Astrocyte (in vitro differentiated cells and primary cell): ENCODE data around the gene GLIS2. TPM values are rescaled to one million over a fixed set of nuclear protein-coding genes. Genes with fewer than 3 reads are reported as not detected.

Experiments used
- DNase-seq: peaks from one replicate; pipeline ENCODE4 v3.0.0-alpha.2; 2010; ENCODE audit warnings: low read depth
- FAIRE-seq: peaks from 2 replicates; lab custom pipeline; 2011; peaks lifted over from hg19 to GRCh38; lab: Jason Lieb, UNC
- H2AFZ ChIP-seq: 2 replicates; pipeline ENCODE4 v1.6.0; 2012; ENCODE audit warnings: low read depth, low read length, inconsistent platforms
- H3K27ac ChIP-seq: 2 replicates; pipeline ENCODE4 v1.5.1; 2011; ENCODE audit warnings: low read depth, low read length, inconsistent platforms
- H3K27me3 ChIP-seq: 2 replicates; pipeline ENCODE4 v1.6.0; 2011; ENCODE audit warnings: low read length, inconsistent platforms; ENCODE audit not compliant: insufficient read depth
- H3K36me3 ChIP-seq: 2 replicates; pipeline ENCODE4 v1.5.1; 2011; ENCODE audit warnings: low read length, inconsistent platforms; ENCODE audit not compliant: insufficient read depth
- H3K4me1 ChIP-seq: 2 replicates; pipeline ENCODE4 v1.5.1; 2011; ENCODE audit warnings: low read length, inconsistent platforms; ENCODE audit not compliant: insufficient read depth
- H3K4me2 ChIP-seq: 2 replicates; pipeline ENCODE4 v1.6.0; 2012; ENCODE audit warnings: low read length, inconsistent platforms
- H3K4me3 ChIP-seq: 2 replicates; pipeline ENCODE4 v1.5.1; 2011; ENCODE audit warnings: low read depth, mild to moderate bottlenecking, low read length, inconsistent platforms; ENCODE audit not compliant: insufficient read depth
- H3K79me2 ChIP-seq: 2 replicates; pipeline ENCODE4 v1.6.0; 2012; ENCODE audit warnings: mild to moderate bottlenecking, low read length, inconsistent platforms; ENCODE audit not compliant: insufficient read depth
- H3K9ac ChIP-seq: 2 replicates; pipeline ENCODE4 v1.6.0; 2012; ENCODE audit warnings: mild to moderate bottlenecking, low read length, inconsistent platforms
- H3K9me3 ChIP-seq: 2 replicates; pipeline ENCODE4 v1.5.1; 2012; ENCODE audit warnings: low read depth, mild to moderate bottlenecking, low read length, inconsistent platforms; ENCODE audit not compliant: insufficient read depth
- H4K20me1 ChIP-seq: 2 replicates; pipeline ENCODE4 v1.6.0; 2012; ENCODE audit warnings: low read length, inconsistent platforms; ENCODE audit not compliant: insufficient read depth
- H3K27ac Mint-ChIP-seq: one replicate; pipeline ENCODE4 v1.8.0; 2021; ENCODE audit warnings: mild to moderate bottlenecking, mixed read lengths; ENCODE audit not compliant: unreplicated experiment
- H3K27me3 Mint-ChIP-seq: one replicate; pipeline ENCODE4 v1.8.0; 2021; ENCODE audit warnings: low read depth, mixed read lengths; ENCODE audit not compliant: unreplicated experiment
- H3K36me3 Mint-ChIP-seq: one replicate; pipeline ENCODE4 v1.8.0; 2021; ENCODE audit warnings: low read depth, mixed read lengths; ENCODE audit not compliant: unreplicated experiment
- H3K4me1 Mint-ChIP-seq: one replicate; pipeline ENCODE4 v1.8.0; 2021; ENCODE audit warnings: low read depth, mixed read lengths; ENCODE audit not compliant: unreplicated experiment
- H3K4me3 Mint-ChIP-seq: one replicate; pipeline ENCODE4 v1.8.0; 2021; ENCODE audit warnings: mild to moderate bottlenecking, moderate library complexity, mixed read lengths; ENCODE audit not compliant: unreplicated experiment
- H3K9me3 Mint-ChIP-seq: one replicate; pipeline ENCODE4 v1.8.0; 2021; ENCODE audit warnings: mild to moderate bottlenecking, mixed read lengths; ENCODE audit not compliant: unreplicated experiment
- EZH2 ChIP-seq: IDR thresholded peaks from 2 replicates; pipeline ENCODE4 v1.6.1; 2012; ENCODE audit warnings: mild to moderate bottlenecking, low read length, inconsistent platforms; ENCODE audit not compliant: insufficient read depth
- total RNA-seq: library from RNA; stranded (reverse); gene quantifications from 2 replicates; pipeline ENCODE4 v1.2.1, GENCODE V29; 2021
- TF ChIP-seq, protein P1 (sequence below): IDR thresholded peaks from 2 replicates; pipeline ENCODE4 v1.5.1; 2011; ENCODE audit warnings: low read depth, mild to moderate bottlenecking, inconsistent platforms, low read length, moderate library complexity; ENCODE audit not compliant: insufficient read depth

Gene GLIS2
- total RNA-seq, 1 donor from 2014 or later = 18.9 TPM

DNA sequence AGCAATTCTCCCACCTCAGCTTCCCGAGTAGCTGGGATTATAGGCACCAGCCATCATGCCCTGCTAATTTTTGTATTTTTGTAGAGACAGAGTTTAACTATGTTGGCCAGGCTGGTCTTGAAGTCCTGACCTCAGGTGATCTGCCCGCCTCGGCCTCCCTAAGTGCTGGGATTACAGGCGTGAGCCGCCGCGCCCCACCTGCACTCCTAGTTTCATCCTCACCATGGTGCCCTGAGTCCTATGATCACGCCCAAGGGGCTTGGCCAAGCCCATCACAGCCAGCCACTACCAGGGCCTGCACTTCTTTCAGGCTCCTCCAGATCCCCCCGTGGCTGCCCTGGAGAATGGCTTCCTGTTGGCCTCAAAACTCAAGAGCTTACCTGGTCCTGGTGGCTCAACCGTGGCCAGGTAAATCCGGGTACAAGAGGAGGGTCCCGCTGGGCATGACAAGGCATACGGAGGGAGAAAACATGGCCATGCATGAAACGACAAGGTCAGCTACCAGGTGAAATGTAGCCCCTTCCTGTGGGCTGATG is 22.6 kb upstream of the GLIS2 start:
- Histone ChIP-seq H3K27me3 (no peaks in the 10 kb centered on the region), H3K9ac (peak overlapping the region; percentile 36), H2AFZ (peak overlapping the region; percentile 43), H3K36me3 (no peaks in the 10 kb centered on the region), H4K20me1 (no peaks in the 10 kb centered on the region), H3K79me2 (no peaks in the 10 kb centered on the region), H3K27ac (no peak overlapping the region), H3K9me3 (no peaks in the 10 kb centered on the region), H3K4me3 (no peak overlapping the region), H3K4me1 (peaks cover 32% of the 10 kb centered on the region), H3K4me2 (peak overlapping the region; percentile 81)
- Mint-ChIP-seq H3K4me1 (peaks cover 32% of the 10 kb centered on the region), H3K36me3 (peaks cover 3% of the 10 kb centered on the region), H3K27ac (peak overlapping the region; percentile 85), H3K4me3 (no peak overlapping the region), H3K9me3 (no peaks in the 10 kb centered on the region), H3K27me3 (no peaks in the 10 kb centered on the region)
- no peak for DNase-seq
- TF ChIP-seq, protein P1, sequence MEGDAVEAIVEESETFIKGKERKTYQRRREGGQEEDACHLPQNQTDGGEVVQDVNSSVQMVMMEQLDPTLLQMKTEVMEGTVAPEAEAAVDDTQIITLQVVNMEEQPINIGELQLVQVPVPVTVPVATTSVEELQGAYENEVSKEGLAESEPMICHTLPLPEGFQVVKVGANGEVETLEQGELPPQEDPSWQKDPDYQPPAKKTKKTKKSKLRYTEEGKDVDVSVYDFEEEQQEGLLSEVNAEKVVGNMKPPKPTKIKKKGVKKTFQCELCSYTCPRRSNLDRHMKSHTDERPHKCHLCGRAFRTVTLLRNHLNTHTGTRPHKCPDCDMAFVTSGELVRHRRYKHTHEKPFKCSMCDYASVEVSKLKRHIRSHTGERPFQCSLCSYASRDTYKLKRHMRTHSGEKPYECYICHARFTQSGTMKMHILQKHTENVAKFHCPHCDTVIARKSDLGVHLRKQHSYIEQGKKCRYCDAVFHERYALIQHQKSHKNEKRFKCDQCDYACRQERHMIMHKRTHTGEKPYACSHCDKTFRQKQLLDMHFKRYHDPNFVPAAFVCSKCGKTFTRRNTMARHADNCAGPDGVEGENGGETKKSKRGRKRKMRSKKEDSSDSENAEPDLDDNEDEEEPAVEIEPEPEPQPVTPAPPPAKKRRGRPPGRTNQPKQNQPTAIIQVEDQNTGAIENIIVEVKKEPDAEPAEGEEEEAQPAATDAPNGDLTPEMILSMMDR = no peak
- TF ChIP-seq EZH2 = no peak
- FAIRE-seq = no peak

DNA sequence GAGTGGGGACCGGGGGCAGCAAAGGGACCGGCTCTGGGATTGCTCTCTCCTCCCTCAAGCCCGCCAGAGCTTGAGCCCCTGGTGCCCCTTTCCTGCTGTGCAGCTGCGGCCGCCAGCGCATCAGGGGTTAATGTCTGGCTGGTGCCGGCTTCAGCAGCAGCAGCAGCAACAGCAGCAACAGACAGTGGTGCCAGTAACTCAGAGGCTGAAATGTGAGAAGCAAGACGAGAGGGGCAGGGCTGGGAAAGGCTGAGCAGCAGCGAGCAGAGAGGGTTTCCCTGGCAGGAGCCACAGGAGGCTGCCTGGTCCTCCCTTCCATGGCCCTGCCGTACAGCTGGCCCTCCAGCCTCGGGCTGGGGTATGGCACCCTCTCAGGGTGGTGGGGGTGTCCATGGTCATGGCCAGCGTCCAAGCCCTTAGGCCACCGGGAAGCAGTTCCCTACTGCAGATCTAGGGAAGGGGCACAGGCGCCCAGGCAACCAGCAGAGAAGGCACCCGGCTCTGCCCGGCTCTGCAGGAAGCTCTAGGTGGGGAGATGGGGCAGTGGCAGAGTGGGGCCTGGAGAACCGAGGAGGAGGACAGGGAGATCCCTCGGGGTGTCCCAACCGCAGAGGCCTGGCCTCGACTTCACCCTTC is 21.9 kb upstream of the GLIS2 start:
- H3K27ac Mint-ChIP-seq = peak overlapping the region; percentile 85
- no peaks in the 10 kb centered on the region for H3K27me3 Mint-ChIP-seq
- H3K9me3 Mint-ChIP-seq = no peaks in the 10 kb centered on the region
- H3K4me1 Mint-ChIP-seq = peaks cover 29% of the 10 kb centered on the region
- H2AFZ ChIP-seq = peak overlapping the region; percentile 43
- peaks cover 3% of the 10 kb centered on the region for H3K36me3 Mint-ChIP-seq
- FAIRE-seq (peak; percentile 47), DNase-seq (peak; percentile 81)
- H3K4me3 Mint-ChIP-seq = peak overlapping the region; percentile 50
- no peak overlapping the region for H3K4me3 ChIP-seq
- no peaks in the 10 kb centered on the region for H3K27me3 ChIP-seq
- no peaks in the 10 kb centered on the region for H4K20me1 ChIP-seq
- peaks cover 33% of the 10 kb centered on the region for H3K4me1 ChIP-seq
- H3K27ac ChIP-seq = peak overlapping the region; percentile 17
- no peaks in the 10 kb centered on the region for H3K79me2 ChIP-seq
- H3K9ac ChIP-seq = peak overlapping the region; percentile 36
- no peaks in the 10 kb centered on the region for H3K36me3 ChIP-seq
- peak overlapping the region; percentile 81 for H3K4me2 ChIP-seq
- TF ChIP-seq EZH2 = no peak
- TF ChIP-seq, protein P1 = no peak
- H3K9me3 ChIP-seq = no peaks in the 10 kb centered on the region

DNA sequence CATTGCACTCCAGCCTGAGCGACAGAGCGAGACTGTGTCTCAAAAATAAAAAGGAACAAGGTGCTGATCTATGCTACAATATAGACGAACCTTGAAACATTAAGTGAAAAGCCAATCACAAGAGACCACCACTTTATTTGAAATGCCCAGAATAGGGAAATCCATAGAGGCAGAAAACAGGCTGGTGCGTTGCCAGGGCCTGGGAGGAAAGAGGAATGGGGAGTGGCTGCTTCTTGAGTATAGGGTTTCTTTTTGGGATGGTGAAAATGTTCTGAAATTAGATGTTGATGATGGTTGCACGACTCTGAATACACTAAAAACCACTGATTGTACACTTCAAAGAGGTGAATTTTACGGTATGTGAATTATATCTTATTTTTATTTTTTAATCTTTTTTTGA is 20.3 kb upstream of the GLIS2 start:
- no peak overlapping the region for H3K27ac Mint-ChIP-seq
- no peaks in the 10 kb centered on the region for H3K36me3 ChIP-seq
- TF ChIP-seq EZH2 = no peak
- TF ChIP-seq, protein P1 = no peak
- DNase-seq (no peak), FAIRE-seq (no peak)
- peaks cover 3% of the 10 kb centered on the region for H3K36me3 Mint-ChIP-seq
- H3K9me3 Mint-ChIP-seq = no peaks in the 10 kb centered on the region
- H3K4me1 Mint-ChIP-seq = peaks cover 37% of the 10 kb centered on the region
- no peaks in the 10 kb centered on the region for H3K27me3 ChIP-seq
- no peaks in the 10 kb centered on the region for H3K9me3 ChIP-seq
- H3K27me3 Mint-ChIP-seq = no peaks in the 10 kb centered on the region
- no peak overlapping the region for H3K4me3 Mint-ChIP-seq
- H3K79me2 ChIP-seq = no peaks in the 10 kb centered on the region
- no peak overlapping the region for H3K4me2 ChIP-seq
- peaks cover 37% of the 10 kb centered on the region for H3K4me1 ChIP-seq
- H3K4me3 ChIP-seq = no peak overlapping the region
- H3K9ac ChIP-seq = no peak overlapping the region
- H2AFZ ChIP-seq = no peak overlapping the region
- no peaks in the 10 kb centered on the region for H4K20me1 ChIP-seq
- H3K27ac ChIP-seq = no peak overlapping the region
